Endometrium (tissue), 2 donors: ENCODE measurements around the gene ANGPTL5.
A peak's percentile ranks its signal among the peaks of the same experiment; 100 is the strongest.
"Not testable (repeated sequence)": the region's sequence is repeated elsewhere in the genome, so short reads cannot be mapped to it uniquely, and the experiment has no call there.

Experiments used
- FAIRE-seq: peaks from 2 replicates; lab custom pipeline; 2012; peaks lifted over from hg19 to GRCh38; lab: Jason Lieb, UNC
- donor health status: control.
- donor health status: control.

ANGPTL5 gene

GRCh38 chr11:101885631-101886030 is 30.7 kb downstream of the ANGPTL5 start:
- FAIRE-seq: no peak

GRCh38 chr11:101881586-101881985 is 34.7 kb downstream of the ANGPTL5 start:
- no peak for FAIRE-seq

DNA sequence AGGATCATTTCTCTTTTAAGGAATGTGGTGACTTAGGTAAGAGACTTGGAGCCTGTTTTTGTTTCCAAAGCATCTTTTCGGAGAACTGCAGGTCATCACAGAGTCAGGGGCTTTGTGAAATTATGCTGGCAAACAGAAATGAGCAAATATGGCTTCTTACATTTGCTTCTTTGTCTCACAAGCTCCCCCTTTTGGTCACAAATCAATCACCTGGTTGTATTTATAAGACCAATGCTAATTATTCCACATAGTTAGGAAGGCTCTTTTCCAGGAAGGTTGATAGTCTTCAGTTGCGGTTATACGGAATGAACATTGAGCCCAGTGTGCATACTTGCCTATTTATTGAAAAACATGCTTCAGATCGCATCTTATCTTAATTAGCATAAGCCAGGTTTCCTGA is 36.1 kb downstream of the ANGPTL5 start:
- FAIRE-seq: no peak

- FAIRE-seq: no peak
Measured at GRCh38 chr11:101872171-101872882, 44.0 kb downstream of the ANGPTL5 start.

DNA sequence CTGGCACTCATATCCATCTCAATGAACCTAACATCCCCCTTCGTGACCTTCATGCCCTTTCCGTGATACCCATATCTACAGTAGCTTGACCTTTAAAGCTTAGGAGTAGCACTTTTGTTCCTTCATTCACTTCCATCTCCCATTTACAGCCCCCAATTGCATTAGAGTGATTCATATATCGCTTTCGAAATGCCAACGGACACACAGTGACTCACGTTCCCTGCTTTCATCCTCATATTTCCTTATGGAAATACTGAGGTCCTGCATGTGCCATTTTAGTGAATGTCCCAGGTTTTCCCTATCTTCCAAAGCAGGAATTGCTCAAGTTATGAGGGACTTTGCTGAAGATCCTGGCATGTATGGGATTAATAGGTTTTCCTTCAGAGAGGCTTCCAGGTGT is 45.8 kb downstream of the ANGPTL5 start:
- no peak for FAIRE-seq

GRCh38 chr11:101867951-101868350 is 48.4 kb downstream of the ANGPTL5 start:
- no peak for FAIRE-seq

DNA sequence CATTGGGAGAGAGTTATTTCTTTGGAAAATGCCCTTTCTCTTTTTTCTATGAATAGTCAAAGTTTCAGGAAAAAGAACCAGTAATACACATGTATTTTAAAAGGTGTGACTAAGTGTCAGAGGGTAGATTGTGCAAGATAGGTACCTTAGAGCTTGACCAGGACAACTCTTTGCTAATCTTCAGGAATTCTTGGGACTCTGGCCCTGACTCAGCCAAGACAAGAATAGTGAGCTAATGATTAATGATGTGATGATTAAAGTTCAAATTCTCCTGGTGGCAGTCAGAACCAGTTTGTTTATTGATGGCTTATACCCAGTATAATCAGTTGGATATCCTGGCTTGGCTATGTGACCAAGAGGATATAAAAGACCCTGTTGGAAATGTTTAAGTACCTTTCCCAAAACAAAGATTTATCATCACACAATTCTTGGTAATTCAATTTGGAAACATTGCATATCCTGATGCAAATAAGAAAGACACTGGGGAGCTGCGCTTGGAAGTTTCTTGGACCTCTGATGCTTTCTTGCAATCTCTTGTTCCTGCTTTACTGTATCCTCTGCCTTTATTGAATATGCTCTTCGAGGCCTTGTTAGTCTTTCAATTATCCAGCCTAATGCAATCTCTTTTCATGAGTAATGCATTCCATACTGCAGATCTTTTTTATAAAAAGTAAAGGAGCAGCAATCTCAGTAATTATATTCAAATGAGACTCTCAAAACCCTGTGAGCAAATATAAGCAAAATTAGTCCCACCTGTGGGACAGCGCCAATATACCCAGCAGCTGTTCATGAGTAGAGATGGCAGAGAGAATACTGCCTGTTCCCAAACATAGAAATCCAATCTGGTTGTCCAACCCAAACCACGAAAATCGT is 49.5 kb downstream of the ANGPTL5 start:
- FAIRE-seq: no peak

DNA sequence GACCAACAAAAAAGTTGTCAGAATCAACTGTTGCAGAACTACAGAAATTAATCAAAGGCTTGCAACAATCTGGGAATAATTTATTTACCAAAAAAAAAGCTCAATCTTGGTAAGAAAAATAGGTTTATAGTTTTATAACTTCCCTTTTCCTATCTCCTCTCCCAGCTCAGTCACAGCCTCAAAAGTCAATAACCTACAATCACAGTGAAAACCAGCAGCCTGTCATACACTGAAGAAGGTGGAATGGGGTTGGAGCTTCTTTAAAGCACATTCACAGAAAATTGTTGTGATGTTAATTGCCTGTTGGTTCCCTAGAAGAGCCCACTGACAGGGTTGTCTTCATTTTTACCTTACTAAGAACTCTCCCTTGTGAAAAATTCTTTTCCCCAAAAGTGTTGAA is 52.2 kb downstream of the ANGPTL5 start:
- FAIRE-seq: no peak

GRCh38 chr11:101863361-101863760 is 53.0 kb downstream of the ANGPTL5 start:
- FAIRE-seq: no peak

DNA sequence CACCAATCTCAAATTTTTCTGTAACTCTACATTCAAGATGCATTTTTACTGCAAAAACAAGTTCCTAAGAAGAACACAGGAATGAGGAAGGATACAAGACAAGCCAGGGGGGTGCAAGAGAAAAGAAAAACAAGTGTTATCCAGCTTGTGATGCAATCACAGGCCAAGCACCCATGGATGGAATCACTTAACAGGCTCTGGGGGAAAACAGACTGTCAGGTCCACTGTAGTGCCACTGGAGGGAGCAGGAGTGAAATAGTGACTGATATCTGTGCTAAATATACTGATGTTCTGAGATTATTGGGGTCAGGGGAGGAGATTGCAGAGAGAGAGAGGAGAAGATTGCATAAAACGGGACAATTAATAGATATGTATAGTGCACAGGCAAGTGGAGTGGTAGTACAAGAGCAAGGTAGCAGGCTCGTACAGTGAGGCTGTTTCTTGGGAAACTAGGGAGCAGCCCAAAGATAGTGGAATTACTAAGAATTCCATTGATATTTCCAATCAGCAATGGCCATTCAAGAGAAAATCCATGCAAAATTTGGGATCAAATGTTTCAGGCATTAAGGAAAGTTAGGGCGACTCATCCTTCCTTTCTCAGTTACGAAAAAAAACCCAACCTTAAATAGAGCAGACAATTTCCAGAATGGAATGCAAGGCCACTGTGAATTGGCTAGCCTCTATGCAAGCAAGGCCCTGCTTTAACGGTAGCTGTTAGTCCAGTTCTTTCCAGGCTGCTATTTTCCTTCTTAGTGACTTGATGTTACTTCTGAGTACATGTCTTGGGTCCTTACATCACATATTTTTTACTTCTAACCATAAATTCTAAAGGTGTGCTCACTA is 53.7 kb downstream of the ANGPTL5 start:
- no peak for FAIRE-seq

DNA sequence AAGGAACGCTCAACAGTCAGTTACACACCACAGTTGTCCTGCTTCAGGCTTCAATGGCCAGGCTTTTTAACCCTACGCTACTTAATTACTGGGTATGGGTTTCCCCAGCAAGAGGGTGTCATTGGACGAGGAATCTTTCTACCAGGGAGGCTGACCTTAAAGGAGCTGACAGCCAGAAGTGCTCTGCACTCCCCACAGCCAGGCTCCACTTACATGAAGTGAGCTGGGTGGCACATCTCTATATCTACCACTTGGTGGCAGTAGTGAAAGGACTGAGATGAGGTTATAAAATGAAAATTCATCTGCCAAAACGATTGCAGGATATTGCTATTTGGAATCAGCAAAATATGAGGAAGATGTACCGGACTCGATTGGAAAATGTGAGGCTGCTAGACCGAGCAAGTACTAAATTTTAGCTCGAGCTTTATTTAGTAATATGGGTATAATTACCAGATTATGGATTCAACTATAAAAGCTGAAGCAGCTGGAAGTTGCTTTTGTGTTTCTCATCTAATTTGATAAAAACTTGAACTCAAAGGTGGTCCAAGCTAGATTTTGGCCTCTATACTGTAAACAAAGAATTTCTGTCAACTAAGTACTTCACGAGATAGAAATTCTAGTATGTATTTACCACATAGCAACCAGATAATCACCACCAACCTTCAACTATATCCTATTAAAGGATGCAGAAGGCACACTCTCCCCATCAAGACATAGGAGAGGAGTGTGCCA is 55.5 kb downstream of the ANGPTL5 start:
- FAIRE-seq: peak; percentile 4

DNA sequence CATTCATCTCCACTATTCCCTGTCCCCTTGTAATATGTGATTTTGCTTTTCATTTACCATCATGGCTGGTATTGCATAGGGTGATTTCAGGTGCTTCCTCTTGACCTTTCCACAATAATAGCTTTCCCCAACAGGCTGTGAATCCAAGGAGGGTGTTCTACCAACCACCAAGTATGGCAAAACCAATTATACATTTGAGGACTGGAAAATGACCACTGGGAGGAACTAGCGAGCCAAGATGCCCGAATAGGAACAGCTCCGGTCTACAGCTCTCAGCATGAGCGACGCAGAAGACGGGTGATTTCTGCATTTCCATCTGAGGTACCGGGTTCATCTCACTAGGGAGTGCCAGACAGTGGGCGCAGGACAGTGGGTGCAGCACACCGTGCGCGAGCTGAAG is 64.1 kb downstream of the ANGPTL5 start:
- not testable (repeated sequence) for FAIRE-seq

DNA sequence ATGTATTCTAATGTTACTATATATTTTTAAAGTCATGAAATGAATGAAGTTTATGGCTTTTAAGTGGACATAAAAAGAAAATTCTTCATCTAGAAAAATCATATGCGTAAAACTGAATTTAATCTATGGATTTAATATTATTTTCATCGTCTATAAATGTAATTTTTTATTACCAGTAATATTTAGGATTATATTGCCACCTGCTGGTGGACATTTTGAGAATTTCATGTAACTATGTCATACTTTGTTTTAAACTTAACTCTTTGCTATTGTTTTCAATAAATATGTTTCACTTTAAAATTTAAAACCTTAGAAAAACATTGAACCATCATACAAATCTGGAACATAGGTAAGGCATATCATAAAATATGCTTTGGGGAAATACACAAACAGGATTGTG is 68.1 kb downstream of the ANGPTL5 start:
- FAIRE-seq: peak; percentile 98

- peak; percentile 82 for FAIRE-seq
Measured at GRCh38 chr11:101844608-101845007, 71.7 kb downstream of the ANGPTL5 start.

DNA sequence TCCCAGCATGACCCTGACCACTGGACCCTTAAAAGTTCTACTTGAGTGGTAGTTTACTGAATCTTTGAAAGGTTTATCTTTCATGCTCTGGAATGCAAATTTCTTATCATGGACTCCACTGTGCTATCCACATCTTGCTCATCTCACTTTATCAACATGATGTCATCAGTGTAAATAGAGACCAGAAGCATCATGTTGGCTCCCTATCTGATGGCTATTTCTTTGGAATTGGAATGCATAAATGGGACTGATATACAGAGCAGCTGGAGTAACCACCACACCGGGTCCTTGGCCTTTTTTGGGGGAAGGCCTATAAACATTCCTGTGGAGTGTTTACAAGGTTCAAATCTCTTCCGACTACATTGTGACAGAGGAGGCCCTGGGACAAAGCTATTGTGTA is 75.6 kb downstream of the ANGPTL5 start:
- no peak for FAIRE-seq
